HepG2 (cell line): ENCODE results near the gene OPA3. TPM values are rescaled to one million over a fixed set of nuclear protein-coding genes. Genes with fewer than 3 reads are reported as not detected.

Experiments used
- CENPX ChIP-seq: sonication (generic); formaldehyde crosslinking; IDR thresholded peaks from 2 replicates; pipeline ENCODE4 v1.9.0; 2021; ENCODE audit warnings: mild to moderate bottlenecking, missing genetic modification reagents, moderate library complexity
- MTA1 ChIP-seq: sonication (generic); formaldehyde crosslinking; IDR thresholded peaks from 2 replicates; pipeline ENCODE4 v1.4.0; 2020; ENCODE audit warnings: missing genetic modification reagents, mild to moderate bottlenecking, borderline replicate concordance
- NAIF1 ChIP-seq: sonication (generic); formaldehyde crosslinking; IDR thresholded peaks from 2 replicates; pipeline ENCODE4 v1.5.0; 2020; ENCODE audit warnings: mild to moderate bottlenecking, missing genetic modification reagents, borderline replicate concordance
- RFXAP ChIP-seq: sonication (generic); formaldehyde crosslinking; IDR thresholded peaks from 2 replicates; pipeline ENCODE4 v1.4.0; 2020; ENCODE audit warnings: missing genetic modification reagents, borderline replicate concordance
- SALL1 ChIP-seq: sonication (generic); formaldehyde crosslinking; IDR thresholded peaks from 2 replicates; pipeline ENCODE4 v1.8.0; 2022; ENCODE audit warnings: mild to moderate bottlenecking, missing genetic modification reagents
- ZC3H13 ChIP-seq: sonication (generic); formaldehyde crosslinking; IDR thresholded peaks from 2 replicates; pipeline ENCODE4 v1.8.1; 2023; ENCODE audit warnings: mild to moderate bottlenecking, missing genetic modification reagents, moderate library complexity
- ZNF24 ChIP-seq: fragments of 450-650 bp; IDR thresholded peaks from 2 replicates; pipeline ENCODE4 v1.6.1; 2017; ENCODE audit warnings: antibody characterized with exemption, mild to moderate bottlenecking
- ZNF547 ChIP-seq: sonication (generic); formaldehyde crosslinking; IDR thresholded peaks from 2 replicates; pipeline ENCODE4 v1.5.1; 2020; ENCODE audit warnings: mild to moderate bottlenecking, missing genetic modification reagents
- ZNF775 ChIP-seq: sonication (generic); formaldehyde crosslinking; IDR thresholded peaks from 2 replicates; pipeline ENCODE4 v1.4.0; 2020; ENCODE audit warnings: missing genetic modification reagents, mild to moderate bottlenecking, moderate library complexity, borderline replicate concordance
- polyA plus RNA-seq, 8 experiments: library from polyadenylated mRNA; depleted of rRNA in 3 of 8; stranded (reverse) in 7 of 8; unstranded in 1 of 8; fragments of >200 nt; fragmentation: Illumina TruSeq in 4 of 8; extraction: Trizol in 4 of 8; gene quantifications; 2 replicates each; pipeline versions ENCODE4 v1.2.1 to v1.2.3, GENCODE V29; 2011 to 2016; ENCODE audit warnings: low read depth in 4 of 8, missing spikeins in 1 of 8, mixed read lengths in 1 of 8; ENCODE audit not compliant: insufficient read depth in 1 of 8
- total RNA-seq, 5 experiments: library from RNA; depleted of rRNA; stranded (reverse); fragments of >200 nt; fragmentation: Illumina TruSeq; extraction: Trizol; gene quantifications; 2 replicates each; pipeline ENCODE4 v1.2.3, GENCODE V29; 2016; ENCODE audit warnings: low read depth in 1 of 5
- TF ChIP-seq, protein P1 (sequence below): sonication (generic); formaldehyde crosslinking; IDR thresholded peaks from 2 replicates; pipeline ENCODE4 v1.5.0; 2020; ENCODE audit warnings: mild to moderate bottlenecking, missing genetic modification reagents, moderate library complexity
- TF ChIP-seq, protein P2 (sequence below): sonication (generic); formaldehyde crosslinking; IDR thresholded peaks from 2 replicates; pipeline ENCODE4 v1.5.1; 2020; ENCODE audit warnings: mild to moderate bottlenecking, missing genetic modification reagents, moderate library complexity
- TF ChIP-seq, protein P3 (sequence below): IDR thresholded peaks from 2 replicates; pipeline ENCODE4 v1.6.1; 2012; ENCODE audit warnings: inconsistent platforms
- TF ChIP-seq, protein P4 (sequence below): sonication (generic); formaldehyde crosslinking; IDR thresholded peaks from 2 replicates; pipeline ENCODE4 v1.9.0; 2022; ENCODE audit warnings: missing genetic modification reagents, mild to moderate bottlenecking, borderline replicate concordance
- TF ChIP-seq, protein P5 (sequence below), 2 experiments: sonication (generic) in 1 of 2; formaldehyde crosslinking in 1 of 2; IDR thresholded peaks; 2 replicates each; pipeline versions ENCODE4 v1.4.0 to v1.6.1; 2016 to 2020; ENCODE audit warnings: borderline replicate concordance in 1 of 2, low read depth in 1 of 2, mild to moderate bottlenecking in 1 of 2, missing genetic modification reagents in 1 of 2

Gene OPA3
- total and polyA plus RNA-seq, 2 of the 13 experiments (the other 11 are each of a cell fraction or from before 2014, with no cell fraction given) = 8.3 to 17.7 TPM

DNA sequence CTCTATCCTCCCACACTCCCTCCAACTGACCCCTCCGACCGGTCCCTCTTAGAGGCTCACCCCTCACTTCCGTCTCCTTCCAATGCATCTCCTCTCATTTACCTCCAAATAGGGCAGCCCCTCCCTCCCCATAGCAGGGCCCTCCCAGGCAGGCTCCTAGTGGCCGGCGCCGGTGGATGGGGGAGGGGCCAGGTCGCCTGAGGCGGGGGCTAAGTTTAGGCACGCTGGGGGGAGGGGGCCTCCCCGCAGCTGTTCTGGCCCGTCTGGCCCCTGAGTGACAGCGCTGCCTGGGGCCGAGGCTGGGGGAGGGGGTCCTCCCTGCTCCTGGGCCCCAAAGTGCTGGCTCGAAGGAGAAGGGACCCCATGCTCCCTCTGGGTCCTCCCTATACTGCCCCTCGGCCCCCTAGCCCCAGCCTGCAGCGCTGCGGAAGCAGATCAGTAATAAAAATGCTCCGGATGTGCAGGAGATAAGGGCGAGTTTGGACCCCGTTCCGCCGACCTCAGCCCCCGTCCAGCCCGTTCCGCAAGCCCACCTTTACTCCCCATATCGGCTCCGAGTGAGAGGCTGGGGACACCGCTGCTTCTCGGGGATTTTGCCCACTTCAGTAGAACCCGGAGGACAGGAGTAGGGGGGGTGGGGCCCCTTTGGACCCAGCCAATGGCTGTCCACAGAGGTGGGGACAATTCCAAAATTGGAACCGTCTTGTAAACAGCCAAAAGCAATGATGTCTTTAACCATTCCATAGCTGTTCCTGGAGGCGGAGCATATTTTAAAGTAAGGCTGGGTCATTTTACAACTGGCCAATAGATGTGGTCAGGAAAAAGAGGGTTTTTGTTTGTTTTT, 91.8 kb downstream of the OPA3 start (continued):
- TF ChIP-seq, protein P1, sequence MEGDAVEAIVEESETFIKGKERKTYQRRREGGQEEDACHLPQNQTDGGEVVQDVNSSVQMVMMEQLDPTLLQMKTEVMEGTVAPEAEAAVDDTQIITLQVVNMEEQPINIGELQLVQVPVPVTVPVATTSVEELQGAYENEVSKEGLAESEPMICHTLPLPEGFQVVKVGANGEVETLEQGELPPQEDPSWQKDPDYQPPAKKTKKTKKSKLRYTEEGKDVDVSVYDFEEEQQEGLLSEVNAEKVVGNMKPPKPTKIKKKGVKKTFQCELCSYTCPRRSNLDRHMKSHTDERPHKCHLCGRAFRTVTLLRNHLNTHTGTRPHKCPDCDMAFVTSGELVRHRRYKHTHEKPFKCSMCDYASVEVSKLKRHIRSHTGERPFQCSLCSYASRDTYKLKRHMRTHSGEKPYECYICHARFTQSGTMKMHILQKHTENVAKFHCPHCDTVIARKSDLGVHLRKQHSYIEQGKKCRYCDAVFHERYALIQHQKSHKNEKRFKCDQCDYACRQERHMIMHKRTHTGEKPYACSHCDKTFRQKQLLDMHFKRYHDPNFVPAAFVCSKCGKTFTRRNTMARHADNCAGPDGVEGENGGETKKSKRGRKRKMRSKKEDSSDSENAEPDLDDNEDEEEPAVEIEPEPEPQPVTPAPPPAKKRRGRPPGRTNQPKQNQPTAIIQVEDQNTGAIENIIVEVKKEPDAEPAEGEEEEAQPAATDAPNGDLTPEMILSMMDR (CRISPR knock-in tag) = peak; percentile 5; the same call in 1 of the 2 replicates
- TF ChIP-seq RFXAP (CRISPR knock-in tag) (peak; percentile 65; the same call in 1 of the 2 replicates), NAIF1 (0 out of 2 replicates have a peak, but pooled peaks have one; percentile 23), SALL1 (CRISPR knock-in tag) (peak; percentile 39; the same call in 1 of the 2 replicates), ZNF775 (no peak), ZC3H13 (no peak), MTA1 (peak; percentile 55; the same call in 1 of the 2 replicates), ZNF24 (no peak), CENPX (CRISPR knock-in tag) (no peak), ZNF547 (CRISPR knock-in tag) (peak; percentile 42)
- TF ChIP-seq, protein P2, sequence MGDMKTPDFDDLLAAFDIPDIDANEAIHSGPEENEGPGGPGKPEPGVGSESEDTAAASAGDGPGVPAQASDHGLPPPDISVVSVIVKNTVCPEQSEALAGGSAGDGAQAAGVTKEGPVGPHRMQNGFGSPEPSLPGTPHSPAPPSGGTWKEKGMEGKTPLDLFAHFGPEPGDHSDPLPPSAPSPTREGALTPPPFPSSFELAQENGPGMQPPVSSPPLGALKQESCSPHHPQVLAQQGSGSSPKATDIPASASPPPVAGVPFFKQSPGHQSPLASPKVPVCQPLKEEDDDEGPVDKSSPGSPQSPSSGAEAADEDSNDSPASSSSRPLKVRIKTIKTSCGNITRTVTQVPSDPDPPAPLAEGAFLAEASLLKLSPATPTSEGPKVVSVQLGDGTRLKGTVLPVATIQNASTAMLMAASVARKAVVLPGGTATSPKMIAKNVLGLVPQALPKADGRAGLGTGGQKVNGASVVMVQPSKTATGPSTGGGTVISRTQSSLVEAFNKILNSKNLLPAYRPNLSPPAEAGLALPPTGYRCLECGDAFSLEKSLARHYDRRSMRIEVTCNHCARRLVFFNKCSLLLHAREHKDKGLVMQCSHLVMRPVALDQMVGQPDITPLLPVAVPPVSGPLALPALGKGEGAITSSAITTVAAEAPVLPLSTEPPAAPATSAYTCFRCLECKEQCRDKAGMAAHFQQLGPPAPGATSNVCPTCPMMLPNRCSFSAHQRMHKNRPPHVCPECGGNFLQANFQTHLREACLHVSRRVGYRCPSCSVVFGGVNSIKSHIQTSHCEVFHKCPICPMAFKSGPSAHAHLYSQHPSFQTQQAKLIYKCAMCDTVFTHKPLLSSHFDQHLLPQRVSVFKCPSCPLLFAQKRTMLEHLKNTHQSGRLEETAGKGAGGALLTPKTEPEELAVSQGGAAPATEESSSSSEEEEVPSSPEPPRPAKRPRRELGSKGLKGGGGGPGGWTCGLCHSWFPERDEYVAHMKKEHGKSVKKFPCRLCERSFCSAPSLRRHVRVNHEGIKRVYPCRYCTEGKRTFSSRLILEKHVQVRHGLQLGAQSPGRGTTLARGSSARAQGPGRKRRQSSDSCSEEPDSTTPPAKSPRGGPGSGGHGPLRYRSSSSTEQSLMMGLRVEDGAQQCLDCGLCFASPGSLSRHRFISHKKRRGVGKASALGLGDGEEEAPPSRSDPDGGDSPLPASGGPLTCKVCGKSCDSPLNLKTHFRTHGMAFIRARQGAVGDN (CRISPR knock-in tag) = peak; percentile 56
- TF ChIP-seq, protein P3, sequence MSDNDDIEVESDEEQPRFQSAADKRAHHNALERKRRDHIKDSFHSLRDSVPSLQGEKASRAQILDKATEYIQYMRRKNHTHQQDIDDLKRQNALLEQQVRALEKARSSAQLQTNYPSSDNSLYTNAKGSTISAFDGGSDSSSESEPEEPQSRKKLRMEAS = peak; percentile 49; the same call in 1 of the 2 replicates
- TF ChIP-seq, protein P4, sequence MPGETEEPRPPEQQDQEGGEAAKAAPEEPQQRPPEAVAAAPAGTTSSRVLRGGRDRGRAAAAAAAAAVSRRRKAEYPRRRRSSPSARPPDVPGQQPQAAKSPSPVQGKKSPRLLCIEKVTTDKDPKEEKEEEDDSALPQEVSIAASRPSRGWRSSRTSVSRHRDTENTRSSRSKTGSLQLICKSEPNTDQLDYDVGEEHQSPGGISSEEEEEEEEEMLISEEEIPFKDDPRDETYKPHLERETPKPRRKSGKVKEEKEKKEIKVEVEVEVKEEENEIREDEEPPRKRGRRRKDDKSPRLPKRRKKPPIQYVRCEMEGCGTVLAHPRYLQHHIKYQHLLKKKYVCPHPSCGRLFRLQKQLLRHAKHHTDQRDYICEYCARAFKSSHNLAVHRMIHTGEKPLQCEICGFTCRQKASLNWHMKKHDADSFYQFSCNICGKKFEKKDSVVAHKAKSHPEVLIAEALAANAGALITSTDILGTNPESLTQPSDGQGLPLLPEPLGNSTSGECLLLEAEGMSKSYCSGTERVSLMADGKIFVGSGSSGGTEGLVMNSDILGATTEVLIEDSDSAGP = peak; percentile 72; the same call in 1 of the 2 replicates
- TF ChIP-seq, protein P5, sequence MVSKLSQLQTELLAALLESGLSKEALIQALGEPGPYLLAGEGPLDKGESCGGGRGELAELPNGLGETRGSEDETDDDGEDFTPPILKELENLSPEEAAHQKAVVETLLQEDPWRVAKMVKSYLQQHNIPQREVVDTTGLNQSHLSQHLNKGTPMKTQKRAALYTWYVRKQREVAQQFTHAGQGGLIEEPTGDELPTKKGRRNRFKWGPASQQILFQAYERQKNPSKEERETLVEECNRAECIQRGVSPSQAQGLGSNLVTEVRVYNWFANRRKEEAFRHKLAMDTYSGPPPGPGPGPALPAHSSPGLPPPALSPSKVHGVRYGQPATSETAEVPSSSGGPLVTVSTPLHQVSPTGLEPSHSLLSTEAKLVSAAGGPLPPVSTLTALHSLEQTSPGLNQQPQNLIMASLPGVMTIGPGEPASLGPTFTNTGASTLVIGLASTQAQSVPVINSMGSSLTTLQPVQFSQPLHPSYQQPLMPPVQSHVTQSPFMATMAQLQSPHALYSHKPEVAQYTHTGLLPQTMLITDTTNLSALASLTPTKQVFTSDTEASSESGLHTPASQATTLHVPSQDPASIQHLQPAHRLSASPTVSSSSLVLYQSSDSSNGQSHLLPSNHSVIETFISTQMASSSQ (IDR thresholded peaks at IDR 0.05; ENCODE audit: low read depth) = no peak
- TF ChIP-seq, protein P5 (CRISPR knock-in tag; IDR thresholded peaks at IDR 0.05; ENCODE audit: borderline replicate concordance) = 0 out of 2 replicates have a peak, but pooled peaks have one; percentile 22
